Erythroblast (primary cell): ENCODE data around the gene UPK3A.
"Not testable (repeated sequence)": the region's sequence is repeated elsewhere in the genome, so short reads cannot be mapped to it uniquely, and the experiment has no call there.

Source experiments
- DNase-seq, 2 experiments: peaks; one replicate each; lab custom pipeline; 2025; lab: John Stamatoyannopoulos, UW
- GATA1 ChIP-seq: IDR thresholded peaks from 2 replicates; pipeline ENCODE4 v1.6.1; 2011; ENCODE audit warnings: low read depth, mild to moderate bottlenecking, control low read depth, low read length, moderate library complexity
- POLR2A ChIP-seq: IDR thresholded peaks from 2 replicates; pipeline ENCODE4 v1.6.1; 2011; ENCODE audit warnings: mild to moderate bottlenecking, low read length

UPK3A gene

GRCh38 chr22:45263463-45264269 is 21.1 kb upstream of the UPK3A start:
- no peak for TF ChIP-seq GATA1
- no peak for TF ChIP-seq POLR2A
- peak; percentile 47 to 54 for DNase-seq

DNA sequence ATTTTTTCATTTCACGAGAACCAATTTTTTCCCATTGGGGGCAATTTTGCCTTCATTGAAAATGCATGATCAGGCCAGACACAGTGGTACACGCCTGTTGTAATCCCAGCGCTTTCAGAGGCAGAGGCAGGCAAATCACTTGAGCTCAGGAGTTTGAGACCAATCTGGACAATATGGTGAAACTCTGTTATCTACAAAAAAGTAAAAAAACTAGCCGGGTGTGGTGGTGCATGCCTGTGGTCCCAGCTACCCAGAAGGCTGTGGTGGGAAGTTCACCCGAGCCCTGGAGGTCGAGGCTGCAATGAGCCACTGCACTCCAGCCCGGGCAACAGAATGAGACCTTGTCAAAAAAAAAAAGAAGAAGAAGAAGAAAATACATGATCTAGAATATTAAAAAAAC is 19.2 kb upstream of the UPK3A start:
- no peak for TF ChIP-seq GATA1
- TF ChIP-seq POLR2A: no peak

DNA sequence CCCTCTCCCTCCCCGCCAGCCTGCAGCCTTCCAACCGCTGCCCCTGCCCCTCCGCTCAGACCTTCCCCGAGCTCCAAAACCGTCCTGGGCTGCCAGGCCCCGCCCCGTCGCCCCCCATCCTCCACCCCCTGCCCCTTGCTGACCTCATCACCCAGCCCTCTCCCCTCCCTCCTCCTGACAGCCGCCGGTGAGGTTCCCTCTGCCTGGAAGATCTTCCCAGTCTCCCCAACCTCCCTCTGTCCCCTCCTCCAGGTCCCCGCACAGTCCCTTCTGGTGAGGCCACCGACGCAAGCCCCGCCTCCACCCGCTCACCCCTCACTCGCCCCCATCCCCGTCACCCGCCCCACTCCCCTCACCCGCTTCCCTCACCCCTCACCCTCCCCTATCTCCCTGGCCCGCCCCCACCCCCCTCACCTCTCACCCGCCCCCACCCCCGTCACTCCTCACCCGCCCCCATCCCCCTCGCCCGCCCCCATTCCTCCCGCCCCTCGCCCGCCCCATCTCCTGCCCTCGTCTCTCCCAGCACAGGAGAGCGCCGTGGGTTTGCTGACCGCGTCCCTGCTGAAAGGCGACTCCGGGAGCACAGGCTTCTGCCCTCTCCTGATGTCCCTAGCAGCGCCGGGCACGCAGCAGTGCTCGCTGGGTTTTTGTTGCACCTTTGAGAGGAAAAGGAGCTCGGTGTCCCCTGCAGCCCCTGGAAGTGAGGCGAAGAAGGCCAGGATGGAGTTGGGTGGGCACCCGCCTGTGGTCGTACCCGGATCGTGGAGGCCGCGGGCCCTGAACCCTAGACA is 16.4 kb upstream of the UPK3A start:
- no peak for TF ChIP-seq POLR2A
- no peak for TF ChIP-seq GATA1
- no peak for DNase-seq

More for the DNA sequence above, 19.2 kb upstream of the UPK3A start:
- no peak for DNase-seq

GRCh38 chr22:45268958-45269844 is 15.5 kb upstream of the UPK3A start:
- peak; percentile 84 to 93 for DNase-seq
- TF ChIP-seq POLR2A: no peak
- TF ChIP-seq GATA1: no peak

DNA sequence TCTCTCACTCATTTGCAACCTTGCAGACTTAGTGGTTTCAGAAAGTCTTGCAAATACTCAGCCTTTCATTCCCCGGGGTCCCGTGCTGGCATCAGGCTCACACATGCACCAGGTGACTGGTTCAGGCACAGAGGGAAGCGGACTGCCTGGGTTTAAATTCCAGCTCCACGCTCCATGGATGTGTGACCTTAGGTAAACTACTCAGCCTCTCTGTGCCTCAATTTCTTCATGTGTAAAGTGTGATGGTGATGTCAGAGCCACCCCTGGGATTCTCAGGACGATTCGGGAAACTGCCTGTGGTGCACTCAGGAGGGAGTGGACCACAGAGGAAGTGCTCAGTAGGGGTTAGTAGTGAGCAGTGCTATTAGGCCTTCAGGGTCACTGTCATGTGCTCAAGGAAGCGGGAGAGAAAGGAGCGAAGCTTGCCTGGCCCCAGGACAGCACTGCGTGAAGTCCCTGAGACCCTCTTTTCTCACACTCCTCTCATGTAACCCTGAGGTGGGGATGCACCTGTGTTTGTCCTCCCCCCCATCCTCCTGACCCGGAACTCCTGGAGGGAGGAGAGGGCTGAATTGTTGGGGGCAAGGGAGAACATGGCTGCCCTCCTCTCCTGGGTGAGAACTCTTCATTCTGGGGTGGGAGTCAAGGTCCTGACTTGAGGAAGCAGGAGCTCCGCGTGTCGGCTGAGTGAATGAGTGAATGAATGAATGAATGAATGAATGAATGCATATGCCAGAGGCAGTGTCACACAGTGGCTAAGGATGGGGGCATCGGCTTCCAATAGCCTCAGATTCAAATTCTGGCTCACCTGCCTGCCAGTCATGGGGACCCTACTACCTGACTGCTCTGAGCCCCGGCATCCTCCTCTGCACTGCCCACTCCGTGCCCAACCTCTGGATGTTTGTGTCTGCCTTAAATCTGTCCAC is 14.4 kb upstream of the UPK3A start:
- TF ChIP-seq POLR2A (no peak), GATA1 (no peak)
- no peak for DNase-seq

DNA sequence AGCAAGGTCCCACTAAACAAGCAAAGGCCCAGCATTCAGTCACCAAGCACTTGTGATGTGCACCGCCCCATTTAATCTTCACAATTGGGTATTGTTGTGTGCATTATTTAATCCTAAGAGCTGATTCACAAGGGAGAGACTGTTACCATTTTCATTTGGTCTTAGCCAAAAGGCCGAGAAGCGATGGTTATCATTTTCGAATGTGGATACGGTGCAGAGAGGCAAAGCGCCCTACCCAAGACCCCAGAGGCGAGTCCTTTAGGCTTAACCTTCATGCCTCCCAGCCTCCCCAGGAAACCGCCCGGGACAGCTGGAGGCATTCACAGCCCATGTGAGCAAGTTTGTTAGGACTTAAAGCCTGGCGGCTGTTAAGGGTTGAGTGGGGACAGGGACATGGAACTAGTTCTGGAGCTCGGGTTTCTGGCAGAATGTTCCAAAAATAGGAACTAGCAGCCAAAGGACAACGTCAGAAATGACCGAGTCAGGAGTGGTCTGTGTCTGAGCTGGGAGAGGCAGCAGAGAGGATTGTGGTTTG is 13.0 kb upstream of the UPK3A start:
- TF ChIP-seq POLR2A (no peak), GATA1 (no peak)

DNA sequence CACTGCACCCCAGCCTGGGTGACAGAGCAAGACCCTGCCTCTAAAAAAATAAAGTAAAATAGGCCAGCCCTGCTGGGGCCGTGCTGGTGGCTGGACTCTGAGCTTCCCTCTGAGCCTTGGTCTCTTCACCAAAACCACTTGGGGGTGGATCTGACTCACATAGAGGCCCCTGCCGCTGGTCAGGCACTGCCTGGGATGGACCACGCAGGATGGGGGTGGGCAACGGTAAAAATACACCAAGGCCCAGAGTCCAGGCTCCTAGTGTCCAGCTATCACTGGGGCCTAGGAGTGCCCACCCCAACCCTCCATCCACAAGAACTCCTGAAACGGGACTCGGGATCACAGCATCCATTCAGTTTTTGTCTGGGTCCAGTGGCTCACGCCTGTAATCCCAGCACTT is 12.3 kb upstream of the UPK3A start:
- TF ChIP-seq POLR2A: no peak
- no peak for TF ChIP-seq GATA1
- no peak for DNase-seq

More for the DNA sequence above, 13.0 kb upstream of the UPK3A start:
- DNase-seq: no peak

- TF ChIP-seq GATA1: no peak
- TF ChIP-seq POLR2A: no peak
- DNase-seq: no peak
Observed at GRCh38 chr22:45273452-45274075, 11.2 kb upstream of the UPK3A start.

GRCh38 chr22:45276507-45277105 is 8.1 kb upstream of the UPK3A start:
- TF ChIP-seq GATA1 (no peak), POLR2A (no peak)
- no peak for DNase-seq

DNA sequence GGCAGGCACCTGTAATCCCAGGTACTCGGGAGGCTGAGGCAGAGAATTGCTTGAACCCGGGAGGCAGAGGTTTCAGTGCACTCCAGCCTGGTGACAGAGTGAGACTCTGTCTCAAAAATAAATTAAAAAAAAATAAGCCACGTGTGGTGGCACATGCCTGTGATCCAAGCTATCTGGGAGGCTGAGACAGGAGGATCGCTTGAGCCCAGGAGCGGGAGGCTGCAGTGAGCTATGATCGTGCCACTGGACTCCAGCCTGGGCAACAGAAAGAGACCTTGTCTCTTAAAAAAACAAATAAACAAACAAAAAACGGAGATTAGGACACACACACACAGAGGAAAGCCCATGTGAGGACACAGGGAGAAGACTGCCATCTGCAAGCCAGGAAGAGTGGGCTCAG is 7.0 kb upstream of the UPK3A start:
- not testable (repeated sequence) for DNase-seq

GRCh38 chr22:45278125-45278524 is 6.6 kb upstream of the UPK3A start:
- no peak for DNase-seq
- TF ChIP-seq GATA1: no peak
- TF ChIP-seq POLR2A: no peak

DNA sequence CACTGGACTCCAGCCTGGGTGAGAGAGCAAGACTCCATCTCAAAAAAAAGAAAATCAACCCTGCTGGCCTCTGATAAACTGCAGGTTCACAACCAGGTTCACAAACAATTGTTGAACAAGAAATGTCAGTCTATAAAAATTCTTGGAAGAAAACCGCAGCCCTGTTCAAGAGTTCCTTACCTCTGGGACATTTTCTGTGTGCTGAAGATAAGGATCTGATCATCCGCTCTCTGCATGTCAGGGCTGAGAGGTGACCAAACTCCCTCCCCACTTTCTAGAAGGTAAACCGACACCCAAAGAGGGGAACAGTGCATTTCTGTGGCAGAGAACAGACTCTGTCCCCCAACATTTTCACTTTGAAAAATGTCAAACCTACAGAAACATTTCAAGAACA is 4.2 kb upstream of the UPK3A start:
- DNase-seq: no peak
- TF ChIP-seq POLR2A (no peak), GATA1 (no peak)
